Astrocyte (in vitro differentiated cells and primary cell): ENCODE measurements around the gene JAKMIP3. TPM values are rescaled to one million over a fixed set of nuclear protein-coding genes. Genes with fewer than 3 reads are reported as not detected.

Experiments
- DNase-seq: peaks from one replicate; pipeline ENCODE4 v3.0.0-alpha.2; 2010; ENCODE audit warnings: low read depth
- FAIRE-seq: peaks from 2 replicates; lab custom pipeline; 2011; peaks lifted over from hg19 to GRCh38; lab: Jason Lieb, UNC
- H2AFZ ChIP-seq: 2 replicates; pipeline ENCODE4 v1.6.0; 2012; ENCODE audit warnings: low read depth, low read length, inconsistent platforms
- H3K27ac ChIP-seq: 2 replicates; pipeline ENCODE4 v1.5.1; 2011; ENCODE audit warnings: low read depth, low read length, inconsistent platforms
- H3K27me3 ChIP-seq: 2 replicates; pipeline ENCODE4 v1.6.0; 2011; ENCODE audit warnings: low read length, inconsistent platforms; ENCODE audit not compliant: insufficient read depth
- H3K36me3 ChIP-seq: 2 replicates; pipeline ENCODE4 v1.5.1; 2011; ENCODE audit warnings: low read length, inconsistent platforms; ENCODE audit not compliant: insufficient read depth
- H3K4me1 ChIP-seq: 2 replicates; pipeline ENCODE4 v1.5.1; 2011; ENCODE audit warnings: low read length, inconsistent platforms; ENCODE audit not compliant: insufficient read depth
- H3K4me2 ChIP-seq: 2 replicates; pipeline ENCODE4 v1.6.0; 2012; ENCODE audit warnings: low read length, inconsistent platforms
- H3K4me3 ChIP-seq: 2 replicates; pipeline ENCODE4 v1.5.1; 2011; ENCODE audit warnings: low read depth, mild to moderate bottlenecking, low read length, inconsistent platforms; ENCODE audit not compliant: insufficient read depth
- H3K79me2 ChIP-seq: 2 replicates; pipeline ENCODE4 v1.6.0; 2012; ENCODE audit warnings: mild to moderate bottlenecking, low read length, inconsistent platforms; ENCODE audit not compliant: insufficient read depth
- H3K9ac ChIP-seq: 2 replicates; pipeline ENCODE4 v1.6.0; 2012; ENCODE audit warnings: mild to moderate bottlenecking, low read length, inconsistent platforms
- H3K9me3 ChIP-seq: 2 replicates; pipeline ENCODE4 v1.5.1; 2012; ENCODE audit warnings: low read depth, mild to moderate bottlenecking, low read length, inconsistent platforms; ENCODE audit not compliant: insufficient read depth
- H4K20me1 ChIP-seq: 2 replicates; pipeline ENCODE4 v1.6.0; 2012; ENCODE audit warnings: low read length, inconsistent platforms; ENCODE audit not compliant: insufficient read depth
- H3K27ac Mint-ChIP-seq: one replicate; pipeline ENCODE4 v1.8.0; 2021; ENCODE audit warnings: mild to moderate bottlenecking, mixed read lengths; ENCODE audit not compliant: unreplicated experiment
- H3K27me3 Mint-ChIP-seq: one replicate; pipeline ENCODE4 v1.8.0; 2021; ENCODE audit warnings: low read depth, mixed read lengths; ENCODE audit not compliant: unreplicated experiment
- H3K36me3 Mint-ChIP-seq: one replicate; pipeline ENCODE4 v1.8.0; 2021; ENCODE audit warnings: low read depth, mixed read lengths; ENCODE audit not compliant: unreplicated experiment
- H3K4me1 Mint-ChIP-seq: one replicate; pipeline ENCODE4 v1.8.0; 2021; ENCODE audit warnings: low read depth, mixed read lengths; ENCODE audit not compliant: unreplicated experiment
- H3K4me3 Mint-ChIP-seq: one replicate; pipeline ENCODE4 v1.8.0; 2021; ENCODE audit warnings: mild to moderate bottlenecking, moderate library complexity, mixed read lengths; ENCODE audit not compliant: unreplicated experiment
- H3K9me3 Mint-ChIP-seq: one replicate; pipeline ENCODE4 v1.8.0; 2021; ENCODE audit warnings: mild to moderate bottlenecking, mixed read lengths; ENCODE audit not compliant: unreplicated experiment
- CTCF ChIP-seq: IDR thresholded peaks from 2 replicates; pipeline ENCODE4 v1.5.1; 2011; ENCODE audit warnings: low read depth, mild to moderate bottlenecking, inconsistent platforms, low read length, moderate library complexity; ENCODE audit not compliant: insufficient read depth
- EZH2 ChIP-seq: IDR thresholded peaks from 2 replicates; pipeline ENCODE4 v1.6.1; 2012; ENCODE audit warnings: mild to moderate bottlenecking, low read length, inconsistent platforms; ENCODE audit not compliant: insufficient read depth
- total RNA-seq: library from RNA; stranded (reverse); gene quantifications from 2 replicates; pipeline ENCODE4 v1.2.1, GENCODE V29; 2021

Gene JAKMIP3
- total RNA-seq, 1 donor from 2014 or later, result 0.54 TPM

GRCh38 chr10:132047575-132048293 lies 18.0 kb upstream of the JAKMIP3 start:
- Mint-ChIP-seq H3K4me1 (no peaks in the 10 kb centered on the region), H3K27me3 (peaks cover 54% of the 10 kb centered on the region), H3K9me3 (peaks cover 10% of the 10 kb centered on the region), H3K36me3 (no peaks in the 10 kb centered on the region), H3K27ac (no peak overlapping the region), H3K4me3 (no peak overlapping the region)
- TF ChIP-seq EZH2 (no peak), CTCF (no peak)
- Histone ChIP-seq H3K9ac (no peak overlapping the region), H3K79me2 (no peaks in the 10 kb centered on the region), H3K9me3 (peaks cover 5% of the 10 kb centered on the region), H2AFZ (no peak overlapping the region), H3K27ac (no peak overlapping the region), H3K4me1 (no peaks in the 10 kb centered on the region), H3K4me2 (no peak overlapping the region), H3K4me3 (no peak overlapping the region), H3K27me3 (peaks cover 2% of the 10 kb centered on the region), H4K20me1 (no peaks in the 10 kb centered on the region), H3K36me3 (no peaks in the 10 kb centered on the region)
- FAIRE-seq (no peak), DNase-seq (no peak)

- no peak for FAIRE-seq
- Histone ChIP-seq H3K9me3 (peaks cover 9% of the 10 kb centered on the region), H3K27ac (no peak overlapping the region), H3K4me3 (no peak overlapping the region), H3K27me3 (peaks cover 2% of the 10 kb centered on the region), H3K4me1 (no peaks in the 10 kb centered on the region), H3K36me3 (no peaks in the 10 kb centered on the region), H3K79me2 (no peaks in the 10 kb centered on the region), H2AFZ (no peak overlapping the region), H3K9ac (no peak overlapping the region), H3K4me2 (no peak overlapping the region), H4K20me1 (no peaks in the 10 kb centered on the region)
- TF ChIP-seq CTCF (no peak), EZH2 (no peak)
- Mint-ChIP-seq H3K27me3 (peaks cover 50% of the 10 kb centered on the region), H3K36me3 (peaks cover 2% of the 10 kb centered on the region), H3K9me3 (peaks cover 14% of the 10 kb centered on the region), H3K4me3 (no peak overlapping the region), H3K27ac (no peak overlapping the region), H3K4me1 (no peaks in the 10 kb centered on the region)
- no peak for DNase-seq
Measured at GRCh38 chr10:132048294-132048667, 17.5 kb upstream of the JAKMIP3 start.

GRCh38 chr10:132050191-132050590 lies 15.6 kb upstream of the JAKMIP3 start:
- peaks cover 2% of the 10 kb centered on the region for H3K36me3 Mint-ChIP-seq
- H3K79me2 ChIP-seq, result no peaks in the 10 kb centered on the region
- H3K9me3 Mint-ChIP-seq, result peaks cover 23% of the 10 kb centered on the region
- no peaks in the 10 kb centered on the region for H4K20me1 ChIP-seq
- no peaks in the 10 kb centered on the region for H3K4me1 ChIP-seq
- H3K27me3 ChIP-seq, result no peaks in the 10 kb centered on the region
- no peak overlapping the region for H3K4me3 ChIP-seq
- no peak for DNase-seq
- H3K9ac ChIP-seq, result no peak overlapping the region
- no peak overlapping the region for H3K4me2 ChIP-seq
- no peak for FAIRE-seq
- H3K27ac ChIP-seq, result no peak overlapping the region
- TF ChIP-seq CTCF, result no peak
- no peak for TF ChIP-seq EZH2
- no peak overlapping the region for H3K27ac Mint-ChIP-seq
- peaks cover 12% of the 10 kb centered on the region for H3K9me3 ChIP-seq
- no peak overlapping the region for H3K4me3 Mint-ChIP-seq
- no peaks in the 10 kb centered on the region for H3K4me1 Mint-ChIP-seq
- H3K27me3 Mint-ChIP-seq, result peaks cover 37% of the 10 kb centered on the region
- no peaks in the 10 kb centered on the region for H3K36me3 ChIP-seq
- no peak overlapping the region for H2AFZ ChIP-seq
